Coronary artery (tissue), 2 donors: ENCODE data around the gene SATB1.

Experiments
- DNase-seq: peaks from one replicate; pipeline ENCODE4 v3.0.0-alpha.2; 2017; ENCODE audit warnings: low spot score
- H3K27ac ChIP-seq, 2 donors: fragments of 200-600 bp; sonication (generic); one replicate each; pipeline ENCODE4 v1.5.1; 2016 to 2019
- H3K4me3 ChIP-seq: fragments of 200-600 bp; sonication (generic); 2 replicates; pipeline ENCODE4 v1.5.1; 2016; ENCODE audit warnings: mild to moderate bottlenecking, moderate library complexity
- CTCF ChIP-seq: fragments of 200-600 bp; sonication (generic); IDR thresholded peaks from one replicate; pipeline ENCODE4 v1.5.1; 2019; ENCODE audit warnings: antibody characterized with exemption

The SATB1 gene

DNA sequence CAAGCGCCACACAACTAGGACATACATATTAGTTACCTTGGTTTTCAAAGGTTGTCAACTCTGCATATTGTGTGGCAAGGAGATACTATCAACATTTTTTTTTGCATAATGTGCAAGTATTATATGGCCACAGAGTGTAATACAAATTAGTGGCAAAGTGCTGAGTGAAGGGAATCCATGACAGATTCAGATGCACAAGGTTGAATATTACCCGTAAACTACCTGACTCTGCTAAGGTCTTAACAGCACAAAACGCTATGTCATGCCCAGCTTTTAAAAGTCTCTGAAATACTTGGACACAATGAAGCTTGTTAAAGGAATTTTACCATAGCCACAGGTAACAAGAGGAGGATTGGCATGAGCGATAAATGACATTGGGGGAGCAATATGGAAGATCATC is 79.0 kb downstream of the SATB1 start:
- TF ChIP-seq CTCF, result no peak
- DNase-seq, result no peak
- H3K27ac ChIP-seq, result no peak overlapping the region
- H3K4me3 ChIP-seq, result no peak overlapping the region

DNA sequence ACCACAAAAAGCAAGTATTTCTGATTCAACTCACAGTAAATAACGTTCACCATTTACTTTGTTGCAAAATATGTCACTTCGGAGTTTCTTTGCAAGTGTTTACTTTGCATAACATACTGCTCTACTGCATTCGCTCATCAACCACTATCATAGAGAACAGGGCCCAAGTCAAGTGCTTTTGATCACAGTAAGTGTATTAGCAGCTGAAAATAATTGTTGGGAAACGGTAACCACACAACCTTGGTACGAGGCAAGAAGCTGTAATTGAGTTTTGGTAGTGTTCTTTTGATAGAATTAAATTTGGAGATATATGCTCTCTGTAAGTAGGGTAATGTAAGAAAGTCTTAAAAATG is 80.1 kb downstream of the SATB1 start:
- Histone ChIP-seq H3K4me3 (no peak overlapping the region), H3K27ac (no peak overlapping the region)
- TF ChIP-seq CTCF, result no peak
- DNase-seq, result no peak

DNA sequence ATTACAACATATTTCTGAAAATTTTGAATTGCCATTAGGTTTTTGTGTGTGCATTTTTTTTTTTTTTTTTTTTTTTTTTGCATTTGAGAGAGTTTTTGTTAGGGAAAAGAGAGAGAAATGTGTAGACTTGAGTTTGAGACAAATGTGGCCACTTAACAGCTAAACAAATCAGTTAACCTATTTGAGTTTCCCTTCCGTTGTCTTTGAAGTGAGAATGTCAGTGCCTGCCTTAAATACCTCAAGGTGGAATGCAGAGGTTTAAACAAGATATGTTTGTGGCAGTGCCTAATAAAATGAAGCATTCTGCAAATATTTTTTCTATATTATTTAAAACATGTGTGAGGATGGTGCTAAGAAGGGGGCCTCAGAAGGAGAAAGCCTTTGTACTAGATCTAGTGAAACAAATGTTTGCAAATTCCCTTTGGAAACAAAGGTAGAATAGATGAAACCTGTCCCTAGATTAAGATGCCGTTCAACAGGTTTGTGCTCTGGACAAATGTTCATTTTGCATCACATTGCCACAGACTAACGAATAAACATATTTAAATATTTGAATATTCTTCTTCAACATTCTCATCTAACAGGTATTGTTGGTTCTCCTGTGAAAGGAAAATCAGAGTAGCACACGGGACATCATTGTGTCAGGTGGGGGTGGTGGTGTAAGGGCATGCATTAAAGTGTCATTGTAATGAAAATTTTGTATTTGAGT is 80.7 kb downstream of the SATB1 start:
- H3K4me3 ChIP-seq, result no peak overlapping the region
- DNase-seq, result no peak
- no peak overlapping the region for H3K27ac ChIP-seq
- TF ChIP-seq CTCF, result no peak

DNA sequence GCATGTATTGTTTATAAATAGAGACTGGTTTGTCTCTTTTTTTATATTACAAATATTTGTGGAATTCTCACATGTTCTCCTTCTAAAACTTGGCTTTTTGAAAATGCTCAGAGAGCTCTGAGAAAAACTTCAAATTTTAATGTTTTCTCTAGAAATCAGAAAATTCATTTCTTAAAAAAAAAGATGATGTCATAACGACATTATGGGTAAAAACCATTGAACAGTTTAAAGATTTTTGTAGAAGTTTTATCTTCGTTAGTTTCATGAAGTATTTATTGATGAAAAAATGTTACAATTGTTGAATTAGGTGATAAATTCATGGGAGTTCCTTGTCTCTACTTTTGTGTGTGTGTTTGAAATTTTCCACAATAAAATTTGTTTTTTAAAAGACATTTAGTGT is 81.3 kb downstream of the SATB1 start:
- no peak overlapping the region for H3K4me3 ChIP-seq
- no peak for TF ChIP-seq CTCF
- no peak overlapping the region for H3K27ac ChIP-seq
- no peak for DNase-seq

GRCh38 chr3:18338827-18339514 is 86.2 kb downstream of the SATB1 start:
- DNase-seq, result no peak
- Histone ChIP-seq H3K4me3 (no peak overlapping the region), H3K27ac (no peak overlapping the region)
- TF ChIP-seq CTCF, result no peak

DNA sequence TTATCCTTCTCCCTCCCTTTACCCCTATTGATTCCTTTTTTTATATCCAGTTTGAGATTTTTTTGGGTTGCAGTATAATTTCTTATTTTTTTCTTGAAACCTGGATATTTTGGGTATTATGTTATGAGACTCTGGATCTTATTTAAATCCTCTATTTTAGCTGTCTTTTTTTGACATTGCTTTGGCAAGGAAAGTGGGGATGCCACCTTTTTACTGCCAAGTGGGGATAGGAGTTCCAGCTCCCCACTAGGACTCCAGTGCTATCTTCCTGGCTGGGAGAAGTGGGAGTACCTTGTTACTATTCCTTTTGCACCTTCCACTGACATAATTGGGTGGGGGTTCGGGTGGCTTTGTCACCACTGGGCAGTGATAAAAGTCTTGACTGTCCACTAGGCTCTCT is 87.9 kb downstream of the SATB1 start:
- DNase-seq, result no peak
- Histone ChIP-seq H3K27ac (no peak overlapping the region), H3K4me3 (no peak overlapping the region)
- no peak for TF ChIP-seq CTCF
